Measurements from ENCODE around the gene GANAB. TPM values are rescaled to one million over a fixed set of nuclear protein-coding genes. Genes with fewer than 3 reads are reported as not detected.
A peak's percentile ranks its signal among the peaks of the same experiment; 100 is the strongest.

The GANAB gene
- total and polyA plus RNA-seq, 4 donors: 45.2 to 209 (median 148) TPM

GRCh38 chr11:62664405-62665074, 18.1 kb upstream of the GANAB start:
- no peak for TF ChIP-seq YY1 (IDR thresholded peaks at IDR 0.05)
- TF ChIP-seq EGR1 (IDR thresholded peaks at IDR 0.05; ENCODE audit: low read depth in 2 of 2): no peak
- TF ChIP-seq NR2F2 (IDR thresholded peaks at IDR 0.05): no peak
- no peak for TF ChIP-seq RXRA (IDR thresholded peaks at IDR 0.05)
- H3K9ac ChIP-seq (ENCODE audit: low read depth in 1 of 2, low read length in 2 of 2): peak overlapping the region; percentile 36 to 96
- no peaks in the 10 kb centered on the region for H3K27me3 ChIP-seq (ENCODE audit: control insufficient read depth in 4 of 4, insufficient read depth in 4 of 4, low read length in 3 of 4)
- no peaks in the 10 kb centered on the region for H3K9me3 ChIP-seq (ENCODE audit: control insufficient read depth in 4 of 4, low read length in 3 of 4)
- peaks cover 11 to 28% (median 19%) of the 10 kb centered on the region in 4 donors for H3K4me1 ChIP-seq (ENCODE audit: control insufficient read depth in 4 of 4, insufficient read depth in 4 of 4, low read length in 3 of 4)
- peak overlapping the region; percentile 85 to 89 for H3K27ac ChIP-seq (ENCODE audit: low read depth in 1 of 2, low read length in 2 of 2)
- peak overlapping the region; percentile 82 to 98 (median 88) for H3K4me3 ChIP-seq (ENCODE audit: low read depth in 1 of 3, low read length in 3 of 3)
- WGBS: 4% methylated on average over 36 of the region's 36 CpGs
- DNase-seq (ENCODE audit: low spot score): no peak
- peaks cover 3 to 10% (median 6%) of the 10 kb centered on the region in 4 donors for H3K36me3 ChIP-seq (ENCODE audit: control insufficient read depth in 4 of 4, insufficient read depth in 3 of 4, low read depth in 1 of 4, low read length in 3 of 4)

DNA sequence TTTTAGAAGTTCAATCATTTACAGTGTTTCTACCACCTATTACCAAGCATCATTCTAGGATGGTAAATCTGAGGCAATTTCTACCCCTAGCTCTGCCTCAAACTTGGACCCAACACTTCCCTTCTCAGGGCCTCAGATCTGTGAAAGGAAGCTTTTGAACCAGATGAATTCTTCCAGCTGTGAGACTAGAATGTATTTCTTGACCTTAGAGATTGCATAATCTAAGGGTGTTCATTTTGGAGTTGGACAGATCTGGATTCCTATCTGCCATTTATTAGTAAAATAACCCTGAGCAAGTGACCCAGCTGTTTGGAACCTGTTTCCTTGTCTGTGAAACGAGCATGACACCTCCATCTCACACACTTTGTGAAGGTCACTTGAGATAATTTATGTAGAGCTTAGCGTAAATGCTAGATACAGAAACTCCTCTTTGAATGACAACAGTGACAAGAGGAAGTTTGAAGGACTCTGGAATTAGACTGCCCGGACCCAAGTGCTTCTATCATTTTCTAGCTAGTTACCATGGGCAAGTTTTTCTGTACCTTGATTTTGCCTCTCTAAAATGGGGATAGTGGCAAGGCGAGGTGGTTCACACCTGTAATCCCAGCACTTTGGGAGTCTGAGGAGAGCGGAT, 10.5 kb upstream of the GANAB start:
- H3K4me3 ChIP-seq (ENCODE audit: low read depth in 1 of 3, low read length in 3 of 3): no peak overlapping the region
- TF ChIP-seq TAF1 (conservative IDR thresholded peaks at IDR 0.05) (no peak), FOXA1 (IDR thresholded peaks at IDR 0.05) (no peak), JUND (IDR thresholded peaks at IDR 0.05) (no peak), ZBTB33 (IDR thresholded peaks at IDR 0.05) (no peak), FOXA2 (IDR thresholded peaks at IDR 0.05) (no peak), HNF4A (conservative IDR thresholded peaks at IDR 0.05) (no peak), HNF4G (IDR thresholded peaks at IDR 0.05) (no peak), RXRA (IDR thresholded peaks at IDR 0.05) (no peak), SP1 (IDR thresholded peaks at IDR 0.05) (no peak), NR2F2 (IDR thresholded peaks at IDR 0.05) (no peak)
- TF ChIP-seq, protein P1, sequence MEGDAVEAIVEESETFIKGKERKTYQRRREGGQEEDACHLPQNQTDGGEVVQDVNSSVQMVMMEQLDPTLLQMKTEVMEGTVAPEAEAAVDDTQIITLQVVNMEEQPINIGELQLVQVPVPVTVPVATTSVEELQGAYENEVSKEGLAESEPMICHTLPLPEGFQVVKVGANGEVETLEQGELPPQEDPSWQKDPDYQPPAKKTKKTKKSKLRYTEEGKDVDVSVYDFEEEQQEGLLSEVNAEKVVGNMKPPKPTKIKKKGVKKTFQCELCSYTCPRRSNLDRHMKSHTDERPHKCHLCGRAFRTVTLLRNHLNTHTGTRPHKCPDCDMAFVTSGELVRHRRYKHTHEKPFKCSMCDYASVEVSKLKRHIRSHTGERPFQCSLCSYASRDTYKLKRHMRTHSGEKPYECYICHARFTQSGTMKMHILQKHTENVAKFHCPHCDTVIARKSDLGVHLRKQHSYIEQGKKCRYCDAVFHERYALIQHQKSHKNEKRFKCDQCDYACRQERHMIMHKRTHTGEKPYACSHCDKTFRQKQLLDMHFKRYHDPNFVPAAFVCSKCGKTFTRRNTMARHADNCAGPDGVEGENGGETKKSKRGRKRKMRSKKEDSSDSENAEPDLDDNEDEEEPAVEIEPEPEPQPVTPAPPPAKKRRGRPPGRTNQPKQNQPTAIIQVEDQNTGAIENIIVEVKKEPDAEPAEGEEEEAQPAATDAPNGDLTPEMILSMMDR (IDR thresholded peaks at IDR 0.05; ENCODE audit: low read depth, low read length, missing input control): no peak
- TF ChIP-seq, protein P2, sequence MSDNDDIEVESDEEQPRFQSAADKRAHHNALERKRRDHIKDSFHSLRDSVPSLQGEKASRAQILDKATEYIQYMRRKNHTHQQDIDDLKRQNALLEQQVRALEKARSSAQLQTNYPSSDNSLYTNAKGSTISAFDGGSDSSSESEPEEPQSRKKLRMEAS (IDR thresholded peaks at IDR 0.05): no peak
- no peaks in the 10 kb centered on the region for H3K27me3 ChIP-seq (ENCODE audit: control insufficient read depth in 4 of 4, insufficient read depth in 4 of 4, low read length in 3 of 4)
- H3K9ac ChIP-seq (ENCODE audit: low read depth in 1 of 2, low read length in 2 of 2): no peak overlapping the region
- no peaks in the 10 kb centered on the region for H3K9me3 ChIP-seq (ENCODE audit: control insufficient read depth in 4 of 4, low read length in 3 of 4)
- 76% methylated on average over 5 of the region's 5 CpGs for WGBS
- no peak for DNase-seq (ENCODE audit: low spot score)
- no peaks in the 10 kb centered on the region for H3K36me3 ChIP-seq (ENCODE audit: control insufficient read depth in 4 of 4, insufficient read depth in 3 of 4, low read depth in 1 of 4, low read length in 3 of 4)
- H3K27ac ChIP-seq (ENCODE audit: low read depth in 1 of 2, low read length in 2 of 2): no peak overlapping the region
- H3K4me1 ChIP-seq (ENCODE audit: control insufficient read depth in 4 of 4, insufficient read depth in 4 of 4, low read length in 3 of 4): peaks cover 0 to 9% (median 8%) of the 10 kb centered on the region in 4 donors

- Histone ChIP-seq H3K9me3 (ENCODE audit: control insufficient read depth in 4 of 4, low read length in 3 of 4) (no peaks in the 10 kb centered on the region), H3K9ac (ENCODE audit: low read depth in 1 of 2, low read length in 2 of 2) (no peak overlapping the region), H3K36me3 (ENCODE audit: control insufficient read depth in 4 of 4, insufficient read depth in 3 of 4, low read depth in 1 of 4, low read length in 3 of 4) (peaks cover 0 to 6% (median 3%) of the 10 kb centered on the region in 4 donors), H3K4me1 (ENCODE audit: control insufficient read depth in 4 of 4, insufficient read depth in 4 of 4, low read length in 3 of 4) (peaks cover 2 to 16% (median 12%) of the 10 kb centered on the region in 4 donors), H3K27me3 (ENCODE audit: control insufficient read depth in 4 of 4, insufficient read depth in 4 of 4, low read length in 3 of 4) (no peaks in the 10 kb centered on the region), H3K4me3 (ENCODE audit: low read depth in 1 of 3, low read length in 3 of 3) (no peak overlapping the region), H3K27ac (ENCODE audit: low read depth in 1 of 2, low read length in 2 of 2) (no peak overlapping the region)
- WGBS: 89% methylated on average over 11 of the region's 11 CpGs
- no peak for DNase-seq (ENCODE audit: low spot score)
- TF ChIP-seq RXRA (IDR thresholded peaks at IDR 0.05) (no peak), EGR1 (IDR thresholded peaks at IDR 0.05; ENCODE audit: low read depth in 2 of 2) (no peak), TAF1 (conservative IDR thresholded peaks at IDR 0.05) (no peak), YY1 (IDR thresholded peaks at IDR 0.05) (no peak), JUND (IDR thresholded peaks at IDR 0.05) (no peak), FOXA2 (IDR thresholded peaks at IDR 0.05) (no peak), ATF3 (IDR thresholded peaks at IDR 0.05) (no peak), REST (IDR thresholded peaks at IDR 0.05) (no peak), GABPA (IDR thresholded peaks at IDR 0.05 in 1 of 2, conservative IDR thresholded peaks at IDR 0.05 in 1 of 2) (no peak), SP1 (IDR thresholded peaks at IDR 0.05) (no peak), RAD21 (IDR thresholded peaks at IDR 0.05) (no peak), HNF4G (IDR thresholded peaks at IDR 0.05) (no peak)
Observed at GRCh38 chr11:62654297-62654696, 7.9 kb upstream of the GANAB start.
